ENCODE results near the gene PARP6. TPM values are rescaled to one million over a fixed set of nuclear protein-coding genes. Genes with fewer than 3 reads are reported as not detected.

The PARP6 gene
- total RNA-seq, 1 donor from 2014 or later = 16.0 TPM

- H3K4me3 ChIP-seq (ENCODE audit: low read depth, low read length) = no peak overlapping the region
- TF ChIP-seq CTCF (conservative IDR thresholded peaks at IDR 0.05; ENCODE audit: low read depth, low read length) = no peak
Observed at GRCh38 chr15:72198356-72199204, 73.8 kb downstream of the PARP6 start.

GRCh38 chr15:72197460-72198355, 74.6 kb downstream of the PARP6 start, which contains the start of gene GRAMD2A:
Gene GRAMD2A (minus strand): TSS chr15:72197787.
- TF ChIP-seq CTCF (conservative IDR thresholded peaks at IDR 0.05; ENCODE audit: low read depth, low read length) = no peak
- H3K4me3 ChIP-seq (ENCODE audit: low read depth, low read length) = peak within 1 kb of the TSS; percentile 40
- no peak for DNase-seq (ENCODE audit: low read depth)

More at GRCh38 chr15:72198356-72199204, 73.8 kb downstream of the PARP6 start:
- no peak for DNase-seq (ENCODE audit: low read depth)

GRCh38 chr15:72197041-72197459, 75.3 kb downstream of the PARP6 start:
- no peak for TF ChIP-seq CTCF (conservative IDR thresholded peaks at IDR 0.05; ENCODE audit: low read depth, low read length)
- H3K4me3 ChIP-seq (ENCODE audit: low read depth, low read length) = peak overlapping the region; percentile 38
- no peak for DNase-seq (ENCODE audit: low read depth)

- TF ChIP-seq CTCF (conservative IDR thresholded peaks at IDR 0.05; ENCODE audit: low read depth, low read length) = no peak
- H3K4me3 ChIP-seq (ENCODE audit: low read depth, low read length) = peak overlapping the region; percentile 38
- no peak for DNase-seq (ENCODE audit: low read depth)
Observed at GRCh38 chr15:72196409-72197040, 75.8 kb downstream of the PARP6 start.

DNA sequence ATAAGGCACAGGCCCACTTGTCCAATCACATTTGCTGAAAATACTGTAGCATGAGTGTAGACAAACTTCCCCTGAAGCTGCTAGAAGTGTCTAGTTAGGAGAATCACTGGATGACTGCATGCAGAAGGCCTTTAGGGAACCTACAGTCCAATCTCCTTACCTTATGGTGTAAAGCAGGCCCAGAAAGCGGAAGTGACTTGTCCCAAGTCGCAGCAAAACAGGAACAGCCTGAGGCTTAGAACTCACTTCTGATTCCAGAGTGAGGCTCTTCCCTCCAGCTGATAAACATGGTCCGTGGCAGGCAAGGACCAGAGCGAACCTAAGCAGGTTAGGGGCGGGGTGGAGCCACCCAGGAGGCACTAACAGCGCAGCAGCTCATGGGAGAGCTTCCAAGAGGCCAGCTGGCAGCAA, 77.2 kb downstream of the PARP6 start:
- DNase-seq (ENCODE audit: low read depth) = no peak
- no peak overlapping the region for H3K4me3 ChIP-seq (ENCODE audit: low read depth, low read length)
- no peak for TF ChIP-seq CTCF (conservative IDR thresholded peaks at IDR 0.05; ENCODE audit: low read depth, low read length)

DNA sequence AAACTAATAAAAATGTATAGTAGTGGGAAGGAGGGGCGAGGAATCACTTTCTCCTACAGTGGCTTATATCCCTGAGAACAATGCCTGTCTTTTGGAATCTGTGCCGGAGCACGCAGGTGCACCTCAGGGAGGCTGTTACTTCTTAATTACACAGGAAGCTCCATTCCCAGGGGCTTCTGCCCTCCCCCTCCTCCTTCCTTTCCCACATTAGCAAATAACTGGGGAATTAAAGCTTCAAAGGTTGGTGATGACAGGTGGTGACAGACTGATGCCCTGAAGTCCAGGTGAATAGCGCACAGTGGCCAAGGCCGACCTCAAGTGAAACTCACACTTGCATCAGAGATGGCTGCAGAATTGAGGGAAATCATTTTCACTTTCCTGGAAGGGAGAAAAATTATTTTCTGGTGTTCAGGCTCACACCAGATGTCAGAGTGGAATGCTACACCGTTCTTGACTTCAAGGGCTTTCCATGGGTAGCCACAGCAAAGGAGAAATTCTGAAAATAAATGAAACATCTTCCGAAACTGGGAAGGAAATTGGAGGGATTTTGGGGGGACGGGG, 78.4 kb downstream of the PARP6 start:
- no peak overlapping the region for H3K4me3 ChIP-seq (ENCODE audit: low read depth, low read length)
- no peak for DNase-seq (ENCODE audit: low read depth)
- TF ChIP-seq CTCF (conservative IDR thresholded peaks at IDR 0.05; ENCODE audit: low read depth, low read length) = no peak

All from epithelial cell of proximal tubule (primary cell).